ENCODE data around the gene TXLNG.
"Not testable (repeated sequence)": the region's sequence is repeated elsewhere in the genome, so short reads cannot be mapped to it uniquely, and the experiment has no call there.

TXLNG gene

GRCh38 chrX:16783452-16783851 is 2.8 kb upstream of the TXLNG start:
- DNase-seq (ENCODE audit: low spot score), result no peak
- TF ChIP-seq CTCF (IDR thresholded peaks at IDR 0.05; ENCODE audit: extremely low read depth, insufficient read depth, missing control alignments), result no peak
- in situ Hi-C loops (cut with MboI; ENCODE audit: low pct_unique_long_range_greater_than_20kb, low sequenced_read_pairs, unreplicated experiment), result no loop called here

GRCh38 chrX:16784440-16784839 is 1.8 kb upstream of the TXLNG start:
- in situ Hi-C loops (cut with MboI; ENCODE audit: low pct_unique_long_range_greater_than_20kb, low sequenced_read_pairs, unreplicated experiment), result not testable (repeated sequence)

GRCh38 chrX:16785247-16786138 is 773 bp upstream of the TXLNG start:
- in situ Hi-C loops (cut with MboI; ENCODE audit: low pct_unique_long_range_greater_than_20kb, low sequenced_read_pairs, unreplicated experiment), result no loop called here
- DNase-seq (ENCODE audit: low spot score), result no peak
- TF ChIP-seq CTCF (IDR thresholded peaks at IDR 0.05; ENCODE audit: extremely low read depth, insufficient read depth, missing control alignments), result no peak

More at GRCh38 chrX:16784440-16784839, 1.8 kb upstream of the TXLNG start:
- not testable (repeated sequence) for DNase-seq (ENCODE audit: low spot score)

- in situ Hi-C loops (cut with MboI; ENCODE audit: low pct_unique_long_range_greater_than_20kb, low sequenced_read_pairs, unreplicated experiment), result no loop called here
- DNase-seq (ENCODE audit: low spot score), result peak; percentile 66
- TF ChIP-seq CTCF (IDR thresholded peaks at IDR 0.05; ENCODE audit: extremely low read depth, insufficient read depth, missing control alignments), result no peak
These were observed 797 bp downstream of the TXLNG start for GRCh38 chrX:16786791-16787735.

GRCh38 chrX:16788477-16788876 is 2.2 kb downstream of the TXLNG start:
- in situ Hi-C loops (cut with MboI; ENCODE audit: low pct_unique_long_range_greater_than_20kb, low sequenced_read_pairs, unreplicated experiment), result no loop called here
- DNase-seq (ENCODE audit: low spot score), result no peak
- TF ChIP-seq CTCF (IDR thresholded peaks at IDR 0.05; ENCODE audit: extremely low read depth, insufficient read depth, missing control alignments), result no peak

- in situ Hi-C loops (cut with MboI; ENCODE audit: low pct_unique_long_range_greater_than_20kb, low sequenced_read_pairs, unreplicated experiment), result no loop called here
These were observed 10.0 kb downstream of the TXLNG start for GRCh38 chrX:16796298-16796697.

More at GRCh38 chrX:16796298-16796697, 10.0 kb downstream of the TXLNG start:
- no peak for DNase-seq (ENCODE audit: low spot score)
- TF ChIP-seq CTCF (IDR thresholded peaks at IDR 0.05; ENCODE audit: extremely low read depth, insufficient read depth, missing control alignments), result no peak

All from GM13977 (cell line).